Endodermal cell (in vitro differentiated cells): Measurements from ENCODE around the gene NOTCH4. TPM values are rescaled to one million over a fixed set of nuclear protein-coding genes. Genes with fewer than 3 reads are reported as not detected.

Source experiments
- DNase-seq: peaks from one replicate; pipeline ENCODE4 v3.0.0-alpha.2; 2017
- H3K27ac ChIP-seq: 2 replicates; pipeline ENCODE4 v1.5.1; 2013; ENCODE audit warnings: mild to moderate bottlenecking, low read depth, low read length, moderate library complexity
- H3K27me3 ChIP-seq: 2 replicates; pipeline ENCODE4 v1.6.1; 2013; ENCODE audit warnings: mild to moderate bottlenecking, low read length, moderate library complexity; ENCODE audit not compliant: insufficient read depth, control insufficient read depth, poor library complexity, severe bottlenecking
- H3K36me3 ChIP-seq: 2 replicates; pipeline ENCODE4 v1.7.0; 2013; ENCODE audit warnings: mild to moderate bottlenecking, low read length, moderate library complexity; ENCODE audit not compliant: control insufficient read depth, insufficient read depth
- H3K4me1 ChIP-seq: one replicate; pipeline ENCODE4 v1.7.0; 2013; ENCODE audit warnings: low read length; ENCODE audit not compliant: control insufficient read depth, insufficient read depth
- H3K4me3 ChIP-seq: 2 replicates; pipeline ENCODE4 v1.5.1; 2013; ENCODE audit warnings: mild to moderate bottlenecking, low read length, moderate library complexity
- H3K9ac ChIP-seq: 2 replicates; pipeline ENCODE4 v1.6.1; 2013; ENCODE audit warnings: mild to moderate bottlenecking, low read length, moderate library complexity; ENCODE audit not compliant: poor library complexity, severe bottlenecking; ENCODE audit errors: extremely low read depth
- H3K9me3 ChIP-seq: 2 replicates; pipeline ENCODE4 v1.6.1; 2013; ENCODE audit warnings: mild to moderate bottlenecking, low read length, moderate library complexity; ENCODE audit not compliant: control insufficient read depth
- H3K27ac Mint-ChIP-seq: 2 replicates; pipeline ENCODE4 v1.8.0; 2020; ENCODE audit warnings: mixed read lengths
- H3K27me3 Mint-ChIP-seq: 2 replicates; pipeline ENCODE4 v1.8.0; 2021; ENCODE audit warnings: mild to moderate bottlenecking, mixed read lengths; ENCODE audit not compliant: insufficient read depth
- H3K36me3 Mint-ChIP-seq: 2 replicates; pipeline ENCODE4 v1.8.0; 2020; ENCODE audit warnings: low read depth, mixed read lengths
- H3K4me1 Mint-ChIP-seq: 2 replicates; pipeline ENCODE4 v1.8.0; 2020; ENCODE audit warnings: mixed read lengths
- H3K4me3 Mint-ChIP-seq: 2 replicates; pipeline ENCODE4 v1.8.0; 2020; ENCODE audit warnings: mild to moderate bottlenecking, moderate library complexity, mixed read lengths
- H3K9me3 Mint-ChIP-seq: 2 replicates; pipeline ENCODE4 v1.8.0; 2020; ENCODE audit warnings: mild to moderate bottlenecking, mixed read lengths
- CTCF ChIP-seq: fragments of 200-600 bp; sonication (generic); conservative IDR thresholded peaks from 2 replicates; pipeline ENCODE4 v1.5.0; 2021; ENCODE audit warnings: antibody characterized with exemption, mild to moderate bottlenecking
- WGBS, 2 experiments: methylation state at CpG; one replicate each; pipeline versions ENCODE4 v1.1.5 to v1.1.7; 2013; ENCODE audit warnings: missing lambda C conversion rate in 2 of 2, mixed read lengths in 1 of 2; ENCODE audit not compliant: insufficient coverage in 1 of 2, insufficient read length in 1 of 2; 5-methylcytosine and 5-hydroxymethylcytosine counted together
- total RNA-seq, 2 donors: library from RNA; stranded (reverse); fragmentation: NEBNext Ultra II Directional in 1 of 2; extraction: Animal tissue kit (Norgen Biotek cat#: 25700) in 1 of 2; gene quantifications; 2 replicates in 1 of 2; 3 replicates in 1 of 2; pipeline ENCODE4 v1.2.1, GENCODE V29; 2021

The NOTCH4 gene
- total RNA-seq, 2 donors from 2014 or later = 2.1 to 2.5 TPM

GRCh38 chr6:32151863-32152768 lies 71.8 kb downstream of the NOTCH4 start, which contains the start of gene PRRT1:
Gene PRRT1, minus strand, starts transcription at chr6:32151939. Its CDS starts 112 bp downstream, at chr6:32151827.
- H3K27ac Mint-ChIP-seq = peak within 1 kb of the TSS; percentile 98
- H3K4me3 ChIP-seq = peak within 1 kb of the TSS; percentile 98
- H3K9me3 ChIP-seq = peaks cover 1% of the 10 kb centered on the region
- no peak within 1 kb of the TSS for H3K27ac ChIP-seq
- H3K9me3 Mint-ChIP-seq = no peaks in the 10 kb centered on the region
- peak within 1 kb of the TSS; percentile 97 for H3K4me3 Mint-ChIP-seq
- peaks cover 18% of the 10 kb centered on the region for H3K36me3 Mint-ChIP-seq
- 32 to 33% methylated on average over 3 to 13 of the region's 24 CpGs for WGBS, 2 experiments
- peaks cover 11% of the 10 kb centered on the region for H3K4me1 ChIP-seq
- peak; percentile 67 for DNase-seq
- H3K9ac ChIP-seq = peak within 1 kb of the TSS; percentile 94
- peaks cover 45% of the 10 kb centered on the region for H3K4me1 Mint-ChIP-seq
- no peaks in the 10 kb centered on the region for H3K27me3 ChIP-seq
- H3K36me3 ChIP-seq = peaks cover 17% of the 10 kb centered on the region
- no peak for TF ChIP-seq CTCF
- H3K27me3 Mint-ChIP-seq = peaks cover 32% of the 10 kb centered on the region

- no peak for TF ChIP-seq CTCF
- H3K9ac ChIP-seq = no peak overlapping the region
- peaks cover 9% of the 10 kb centered on the region for H3K36me3 ChIP-seq
- Mint-ChIP-seq H3K4me1 (peaks cover 51% of the 10 kb centered on the region), H3K27me3 (peaks cover 32% of the 10 kb centered on the region), H3K36me3 (peaks cover 11% of the 10 kb centered on the region), H3K27ac (no peak overlapping the region), H3K4me3 (peak overlapping the region; percentile 97), H3K9me3 (no peaks in the 10 kb centered on the region)
- no peak overlapping the region for H3K27ac ChIP-seq
- DNase-seq = no peak
- H3K27me3 ChIP-seq = no peaks in the 10 kb centered on the region
- H3K4me1 ChIP-seq = peaks cover 11% of the 10 kb centered on the region
- 62 to 88% methylated on average over 4 to 8 of the region's 8 CpGs for WGBS, 2 experiments
- no peaks in the 10 kb centered on the region for H3K9me3 ChIP-seq
- no peak overlapping the region for H3K4me3 ChIP-seq
Measured at GRCh38 chr6:32151181-32151862, 72.5 kb downstream of the NOTCH4 start.

DNA sequence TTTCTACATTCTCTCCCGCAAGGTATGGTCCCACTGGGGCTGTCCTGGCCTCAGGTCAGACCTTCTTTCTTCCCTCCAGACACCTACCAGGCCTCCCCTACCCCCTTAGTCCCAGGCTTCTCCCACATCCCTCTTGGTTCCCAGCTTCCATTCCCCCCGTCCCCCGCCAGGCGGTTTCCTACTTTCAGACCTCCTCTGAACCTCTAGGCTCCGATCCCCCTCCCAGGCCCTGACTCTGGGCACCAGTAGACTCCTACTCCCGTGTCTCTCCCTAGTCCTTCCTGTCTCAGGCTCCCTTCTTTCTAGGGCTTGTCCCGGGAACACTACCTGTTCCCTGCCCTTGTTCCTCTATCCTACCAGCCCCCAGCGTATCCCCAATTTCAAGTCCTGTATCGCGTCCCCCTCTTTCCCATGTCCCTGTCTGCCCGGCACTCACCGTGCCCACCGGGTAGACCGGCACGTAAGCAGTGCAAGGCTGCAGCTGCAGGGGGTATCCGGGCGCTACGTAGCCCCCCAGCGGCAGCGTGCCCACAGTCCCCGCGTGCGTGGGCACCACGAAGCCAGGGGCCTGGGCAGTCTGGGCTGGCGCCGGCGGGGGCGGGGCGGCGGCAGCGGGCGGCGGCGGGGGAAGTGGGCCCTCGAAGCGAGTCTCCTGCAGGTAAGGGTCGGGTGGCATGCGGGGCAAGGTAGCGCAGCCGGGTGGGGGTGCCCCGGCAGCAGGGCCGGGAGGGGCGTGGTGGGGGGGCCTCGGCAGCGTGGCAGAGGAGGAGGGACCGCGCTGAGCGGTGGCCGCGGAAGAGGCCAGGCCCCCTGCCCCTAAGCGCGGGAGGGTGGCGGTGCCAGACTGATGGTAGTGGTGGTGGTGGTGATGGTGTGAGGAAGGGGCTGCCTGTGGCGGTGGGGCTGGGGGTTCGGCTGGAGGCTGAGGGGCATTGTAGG lies 73.7 kb downstream of the NOTCH4 start:
- no peak overlapping the region for H3K9ac ChIP-seq
- peaks cover 14% of the 10 kb centered on the region for H3K4me1 ChIP-seq
- no peaks in the 10 kb centered on the region for H3K27me3 ChIP-seq
- H3K36me3 ChIP-seq = no peaks in the 10 kb centered on the region
- peaks cover 32% of the 10 kb centered on the region for H3K27me3 Mint-ChIP-seq
- no peak overlapping the region for H3K27ac ChIP-seq
- peak overlapping the region; percentile 28 for H3K4me3 Mint-ChIP-seq
- peak; percentile 17 for TF ChIP-seq CTCF
- H3K4me3 ChIP-seq = no peak overlapping the region
- H3K36me3 Mint-ChIP-seq = peaks cover under 1% of the 10 kb centered on the region
- WGBS, 2 experiments = 72 to 88% methylated on average over 6 to 55 of the region's 55 CpGs
- no peaks in the 10 kb centered on the region for H3K9me3 Mint-ChIP-seq
- peak; percentile 82 for DNase-seq
- no peak overlapping the region for H3K27ac Mint-ChIP-seq
- no peaks in the 10 kb centered on the region for H3K9me3 ChIP-seq
- peaks cover 56% of the 10 kb centered on the region for H3K4me1 Mint-ChIP-seq
